Measurements from ENCODE around the gene PPIL4. TPM values are rescaled to one million over a fixed set of nuclear protein-coding genes. Genes with fewer than 3 reads are reported as not detected.

PPIL4 gene
- total RNA-seq, 1 experiment from 2014 or later = 37.2 TPM

DNA sequence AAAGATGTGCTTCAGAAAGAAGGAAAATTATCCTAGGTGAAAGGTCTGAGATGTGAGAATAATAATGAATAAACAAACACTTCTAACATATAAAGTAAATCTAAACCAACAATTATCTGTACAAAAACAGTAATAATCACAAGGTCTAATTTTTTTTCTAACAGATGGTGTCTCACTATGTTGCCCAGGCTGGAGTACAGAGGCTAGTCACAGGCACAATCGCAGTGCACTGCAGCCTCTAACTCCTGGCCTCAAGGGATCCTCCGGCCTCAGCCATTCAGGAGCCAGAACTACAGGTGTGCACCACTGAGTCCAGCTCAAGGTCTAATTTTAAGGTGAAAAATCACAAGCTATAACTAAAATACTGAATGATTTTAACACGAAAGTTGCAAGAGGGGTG, 44.1 kb downstream of the PPIL4 start:
- DNase-seq (ENCODE audit: unreplicated experiment) = no peak
- H3K4me1 Mint-ChIP-seq (ENCODE audit: insufficient read depth, unreplicated experiment) = peaks cover 2% of the 10 kb centered on the region
- intact Hi-C loops (cut with micrococcal nuclease) = no loop called here
- TF ChIP-seq, protein P1, sequence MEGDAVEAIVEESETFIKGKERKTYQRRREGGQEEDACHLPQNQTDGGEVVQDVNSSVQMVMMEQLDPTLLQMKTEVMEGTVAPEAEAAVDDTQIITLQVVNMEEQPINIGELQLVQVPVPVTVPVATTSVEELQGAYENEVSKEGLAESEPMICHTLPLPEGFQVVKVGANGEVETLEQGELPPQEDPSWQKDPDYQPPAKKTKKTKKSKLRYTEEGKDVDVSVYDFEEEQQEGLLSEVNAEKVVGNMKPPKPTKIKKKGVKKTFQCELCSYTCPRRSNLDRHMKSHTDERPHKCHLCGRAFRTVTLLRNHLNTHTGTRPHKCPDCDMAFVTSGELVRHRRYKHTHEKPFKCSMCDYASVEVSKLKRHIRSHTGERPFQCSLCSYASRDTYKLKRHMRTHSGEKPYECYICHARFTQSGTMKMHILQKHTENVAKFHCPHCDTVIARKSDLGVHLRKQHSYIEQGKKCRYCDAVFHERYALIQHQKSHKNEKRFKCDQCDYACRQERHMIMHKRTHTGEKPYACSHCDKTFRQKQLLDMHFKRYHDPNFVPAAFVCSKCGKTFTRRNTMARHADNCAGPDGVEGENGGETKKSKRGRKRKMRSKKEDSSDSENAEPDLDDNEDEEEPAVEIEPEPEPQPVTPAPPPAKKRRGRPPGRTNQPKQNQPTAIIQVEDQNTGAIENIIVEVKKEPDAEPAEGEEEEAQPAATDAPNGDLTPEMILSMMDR (IDR thresholded peaks at IDR 0.05; ENCODE audit: unreplicated experiment) = no peak
- H3K4me3 Mint-ChIP-seq (ENCODE audit: unreplicated experiment) = no peak overlapping the region
- BruUV-seq (replicated peaks) = no TSS peak
- no peaks in the 10 kb centered on the region for H3K9me3 Mint-ChIP-seq (ENCODE audit: unreplicated experiment)
- CTCF ChIA-PET = no interaction called here
- H3K36me3 Mint-ChIP-seq (ENCODE audit: insufficient read depth, unreplicated experiment) = peaks cover 38% of the 10 kb centered on the region
- no peak overlapping the region for H3K27ac Mint-ChIP-seq (ENCODE audit: low read depth, unreplicated experiment)
- POLR2A ChIA-PET = no interaction called here
- H3K27me3 Mint-ChIP-seq (ENCODE audit: insufficient read depth, unreplicated experiment) = no peaks in the 10 kb centered on the region

DNA sequence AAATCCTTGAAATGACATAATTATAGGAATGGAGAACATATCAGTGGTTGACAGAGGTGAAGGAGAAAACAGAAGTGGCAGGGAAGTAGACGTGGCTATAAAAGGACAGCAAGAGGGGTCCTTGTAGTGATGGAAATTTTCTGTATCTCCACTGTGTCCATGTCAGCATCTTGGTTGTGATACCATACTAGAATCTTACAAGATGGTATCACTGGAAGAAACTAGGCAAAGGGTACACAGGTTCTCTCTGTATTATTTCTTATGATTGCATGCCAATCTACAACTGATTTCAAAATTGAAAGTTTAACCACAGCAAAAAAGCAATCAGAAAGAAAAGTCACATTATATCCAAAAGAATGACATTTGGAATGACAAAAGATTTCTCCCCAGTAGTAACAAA, 44.6 kb downstream of the PPIL4 start:
- no peaks in the 10 kb centered on the region for H3K9me3 Mint-ChIP-seq (ENCODE audit: unreplicated experiment)
- peaks cover 38% of the 10 kb centered on the region for H3K36me3 Mint-ChIP-seq (ENCODE audit: insufficient read depth, unreplicated experiment)
- ChIA-PET CTCF (interaction anchor here (1.1 kb wide), 1 partner anchor 15 kb away, joined by 4 read pairs; no protein-coding TSS in a partner anchor), POLR2A (no interaction called here)
- TF ChIP-seq, protein P1 (IDR thresholded peaks at IDR 0.05; ENCODE audit: unreplicated experiment) = no peak
- no peak overlapping the region for H3K27ac Mint-ChIP-seq (ENCODE audit: low read depth, unreplicated experiment)
- H3K4me1 Mint-ChIP-seq (ENCODE audit: insufficient read depth, unreplicated experiment) = peaks cover 5% of the 10 kb centered on the region
- H3K27me3 Mint-ChIP-seq (ENCODE audit: insufficient read depth, unreplicated experiment) = no peaks in the 10 kb centered on the region
- BruUV-seq (replicated peaks) = no TSS peak
- intact Hi-C loops (cut with micrococcal nuclease) = no loop called here
- DNase-seq (ENCODE audit: unreplicated experiment) = no peak
- H3K4me3 Mint-ChIP-seq (ENCODE audit: unreplicated experiment) = no peak overlapping the region

DNA sequence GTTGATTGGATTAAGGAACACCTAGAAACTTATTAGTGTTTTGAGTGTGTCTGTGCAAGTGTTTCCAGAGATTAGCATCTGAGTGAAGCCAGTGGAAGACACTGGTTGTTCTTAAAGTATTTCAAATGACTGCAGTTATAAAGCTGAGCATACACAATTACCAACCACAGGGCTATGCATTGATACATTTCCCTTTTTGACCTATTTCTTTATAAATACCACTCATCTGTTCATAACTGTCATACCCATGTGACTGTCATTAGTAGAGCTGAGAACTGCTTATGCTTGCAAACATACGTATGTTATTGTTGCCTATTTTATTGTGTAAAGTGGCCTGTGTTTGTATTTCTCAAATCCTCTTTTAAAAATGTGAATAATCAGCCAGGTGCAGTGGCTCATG, 45.7 kb downstream of the PPIL4 start:
- H3K4me3 Mint-ChIP-seq (ENCODE audit: unreplicated experiment) = no peak overlapping the region
- peaks cover 5% of the 10 kb centered on the region for H3K4me1 Mint-ChIP-seq (ENCODE audit: insufficient read depth, unreplicated experiment)
- no peaks in the 10 kb centered on the region for H3K9me3 Mint-ChIP-seq (ENCODE audit: unreplicated experiment)
- CTCF ChIA-PET = interaction anchor here (0.6 to 1.1 kb wide), 2 partner anchors 16 to 48 kb away, joined by 4 read pairs; no protein-coding TSS in a partner anchor
- POLR2A ChIA-PET = interaction anchor here (1.5 kb wide), 1 partner anchor 43 kb away, joined by 7 read pairs; no protein-coding TSS in a partner anchor
- DNase-seq (ENCODE audit: unreplicated experiment) = no peak
- intact Hi-C loops (cut with micrococcal nuclease) = no loop called here
- TF ChIP-seq, protein P1 (IDR thresholded peaks at IDR 0.05; ENCODE audit: unreplicated experiment) = no peak
- no peak overlapping the region for H3K27ac Mint-ChIP-seq (ENCODE audit: low read depth, unreplicated experiment)
- H3K27me3 Mint-ChIP-seq (ENCODE audit: insufficient read depth, unreplicated experiment) = no peaks in the 10 kb centered on the region
- peaks cover 31% of the 10 kb centered on the region for H3K36me3 Mint-ChIP-seq (ENCODE audit: insufficient read depth, unreplicated experiment)
- BruUV-seq (replicated peaks) = no TSS peak

DNA sequence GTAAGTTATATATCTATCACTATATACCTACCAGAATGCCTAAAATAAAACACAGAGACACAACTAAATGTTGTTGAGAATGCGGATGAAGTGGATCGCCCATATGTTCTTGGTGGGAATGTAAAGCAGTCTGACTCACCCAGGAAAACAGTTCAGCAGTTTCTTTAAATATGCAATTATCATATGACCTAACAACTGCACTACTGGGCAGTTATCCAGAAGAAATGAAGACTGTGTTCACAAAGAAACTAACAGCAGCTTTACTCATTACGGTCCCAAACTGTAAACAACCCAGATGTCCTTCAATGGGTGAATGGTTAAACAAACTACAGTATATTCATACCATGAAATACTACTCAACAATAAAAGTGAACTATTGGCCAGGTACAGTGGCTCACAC, 46.8 kb downstream of the PPIL4 start:
- peaks cover 25% of the 10 kb centered on the region for H3K36me3 Mint-ChIP-seq (ENCODE audit: insufficient read depth, unreplicated experiment)
- intact Hi-C loops (cut with micrococcal nuclease) = no loop called here
- H3K9me3 Mint-ChIP-seq (ENCODE audit: unreplicated experiment) = no peaks in the 10 kb centered on the region
- BruUV-seq (replicated peaks) = no TSS peak
- DNase-seq (ENCODE audit: unreplicated experiment) = peak; percentile 89
- POLR2A ChIA-PET = interaction anchor here (0.6 to 1.5 kb wide), 7 partner anchors 10 to 1850 kb away, joined by 3 to 7 read pairs (median 5); no protein-coding TSS in a partner anchor
- peak overlapping the region; percentile 64 for H3K27ac Mint-ChIP-seq (ENCODE audit: low read depth, unreplicated experiment)
- H3K4me1 Mint-ChIP-seq (ENCODE audit: insufficient read depth, unreplicated experiment) = peaks cover 5% of the 10 kb centered on the region
- CTCF ChIA-PET = interaction anchor here (0.7 to 1.2 kb wide), 2 partner anchors 40 to 471 kb away, joined by 3 read pairs; no protein-coding TSS in a partner anchor
- no peaks in the 10 kb centered on the region for H3K27me3 Mint-ChIP-seq (ENCODE audit: insufficient read depth, unreplicated experiment)
- no peak overlapping the region for H3K4me3 Mint-ChIP-seq (ENCODE audit: unreplicated experiment)
- TF ChIP-seq, protein P1 (IDR thresholded peaks at IDR 0.05; ENCODE audit: unreplicated experiment) = no peak

Measured in MCF 10A (cell line).